ENCODE results near the gene LRRC71.

- TF ChIP-seq CTCF (IDR thresholded peaks at IDR 0.05) (no peak), EZH2phosphoT487 (IDR thresholded peaks at IDR 0.05) (no peak)
These were observed 45.2 kb upstream of the LRRC71 start for GRCh38 chr1:156875341-156875615.
